CD4-positive, alpha-beta T cell (primary cell): Measurements from ENCODE around the gene IL1R1. TPM values are rescaled to one million over a fixed set of nuclear protein-coding genes. Genes with fewer than 3 reads are reported as not detected.

ENCODE experiments used
- ATAC-seq: fragments of 200-7000 bp; cut with Tn5 transposase; one replicate; pipeline ENCODE4 v1.10.0; 2022; ENCODE audit warnings: mild to moderate bottlenecking; ENCODE audit not compliant: poor library complexity
- CTCF ChIA-PET: fragments of 350-600 bp; sonication (Branson Sonifier 250); formaldehyde crosslinking; loops from one replicate; lab custom pipeline; 2021; ENCODE audit warnings: antibody characterized with exemption, inconsistent platforms; lab: Charles Lee
- POLR2A ChIA-PET: fragments of 350-600 bp; sonication (Branson Sonifier 250); formaldehyde crosslinking; loops from one replicate; lab custom pipeline; 2021; ENCODE audit warnings: antibody characterized with exemption, inconsistent platforms; lab: Charles Lee
- DNase-seq, 14 experiments: peaks; one replicate each; pipeline ENCODE4 v3.0.0-alpha.2; 2013 to 2020; ENCODE audit warnings: mixed read lengths in 2 of 14
- H3K27ac ChIP-seq, 2 donors: one replicate each; pipeline versions ENCODE4 v1.5.1 to v1.7.0; 2013; ENCODE audit warnings: low read length in 2 of 2, low read depth in 1 of 2, mild to moderate bottlenecking in 1 of 2
- H3K27me3 ChIP-seq, 2 experiments: 1 replicate in 1 of 2; 2 replicates in 1 of 2; pipeline versions ENCODE4 v1.6.1 to v1.7.0; 2013; ENCODE audit warnings: low read length in 2 of 2, control low read depth in 1 of 2, mild to moderate bottlenecking in 1 of 2, moderate library complexity in 1 of 2; ENCODE audit not compliant: insufficient read depth in 2 of 2, control insufficient read depth in 1 of 2
- H3K36me3 ChIP-seq: one replicate; pipeline ENCODE4 v1.6.1; 2013; ENCODE audit warnings: low read length, control low read depth; ENCODE audit not compliant: insufficient read depth
- H3K4me1 ChIP-seq: one replicate; pipeline ENCODE4 v1.6.1; 2013; ENCODE audit warnings: low read length, control low read depth; ENCODE audit not compliant: insufficient read depth
- H3K4me3 ChIP-seq: one replicate; pipeline ENCODE4 v1.5.1; 2013; ENCODE audit warnings: mild to moderate bottlenecking, low read length, moderate library complexity
- H3K9me3 ChIP-seq, 2 experiments: 1 replicate in 1 of 2; 2 replicates in 1 of 2; pipeline versions ENCODE4 v1.6.1 to v1.7.0; 2013; ENCODE audit warnings: low read length in 2 of 2, mild to moderate bottlenecking in 2 of 2, control low read depth in 1 of 2, moderate library complexity in 1 of 2; ENCODE audit not compliant: control insufficient read depth in 1 of 2, insufficient read depth in 1 of 2
- H3K27ac Mint-ChIP-seq: one replicate; pipeline ENCODE4 v1.8.0; 2020; ENCODE audit warnings: mixed read lengths
- H3K27me3 Mint-ChIP-seq: one replicate; pipeline ENCODE4 v1.8.0; 2021; ENCODE audit warnings: mixed read lengths
- H3K36me3 Mint-ChIP-seq: one replicate; pipeline ENCODE4 v1.8.0; 2021; ENCODE audit warnings: low read depth, mixed read lengths
- H3K4me1 Mint-ChIP-seq: one replicate; pipeline ENCODE4 v1.8.0; 2021; ENCODE audit warnings: low read depth, mixed read lengths
- H3K4me3 Mint-ChIP-seq: one replicate; pipeline ENCODE4 v1.8.0; 2020; ENCODE audit warnings: mild to moderate bottlenecking, mixed read lengths
- H3K9me3 Mint-ChIP-seq: one replicate; pipeline ENCODE4 v1.8.0; 2020; ENCODE audit warnings: mixed read lengths
- CTCF ChIP-seq: fragments of 200-600 bp; IDR thresholded peaks from one replicate; pipeline ENCODE4 v1.8.0; 2022; ENCODE audit warnings: antibody characterized with exemption, mild to moderate bottlenecking
- intact Hi-C, 2 experiments: fragments of 100-400 bp; cut with DNase I in 1 of 2; cut with micrococcal nuclease in 1 of 2; formaldehyde crosslinking; loops; one replicate each; pipeline versions ENCODE4 v1.15.1 to v1.9.0; 2023 to 2025; cut with DNase I, micrococcal nuclease
- total RNA-seq, 174 experiments: library from RNA in 2 of 174; stranded (reverse) in 2 of 174; gene quantifications; one replicate each; pipeline ENCODE4 v1.2.3 and lab custom pipeline; 2021 to 2026

IL1R1 gene
- total RNA-seq, 2 experiments from 2014 or later: 0.22 to 0.49 TPM

DNA sequence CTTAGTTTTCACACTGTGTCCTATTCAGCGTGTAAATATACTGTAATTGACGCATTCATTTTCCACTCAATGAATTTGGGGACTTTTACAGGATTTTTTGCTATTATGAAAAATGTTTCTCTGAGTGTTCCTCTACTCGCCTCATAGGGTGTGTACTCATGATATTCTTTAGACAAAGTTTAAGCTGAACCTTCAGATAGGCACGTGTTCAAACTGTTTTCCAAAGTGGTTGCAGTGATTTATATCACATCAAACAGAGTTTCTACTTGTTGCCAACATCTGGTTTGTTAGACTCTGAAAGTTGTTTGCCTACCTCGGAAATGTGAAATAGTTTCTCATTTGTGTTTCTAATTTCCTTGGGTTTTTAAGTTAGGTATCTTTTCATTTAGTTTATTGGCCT is 46.4 kb upstream of the IL1R1 start:
- DNase-seq (no peak), ATAC-seq (no peak)
- no peaks in the 10 kb centered on the region for H3K27me3 ChIP-seq
- H3K4me1 ChIP-seq: no peaks in the 10 kb centered on the region
- Mint-ChIP-seq H3K27ac (no peak overlapping the region), H3K4me1 (no peaks in the 10 kb centered on the region), H3K4me3 (no peak overlapping the region), H3K27me3 (no peaks in the 10 kb centered on the region), H3K9me3 (peaks cover 1% of the 10 kb centered on the region), H3K36me3 (no peaks in the 10 kb centered on the region)
- H3K36me3 ChIP-seq: no peaks in the 10 kb centered on the region
- POLR2A ChIA-PET: no interaction called here
- no peak overlapping the region for H3K4me3 ChIP-seq
- intact Hi-C loops: no loop called here
- CTCF ChIA-PET: no interaction called here
- H3K9me3 ChIP-seq: no peaks in the 10 kb centered on the region
- H3K27ac ChIP-seq: no peak overlapping the region
- TF ChIP-seq CTCF: no peak

- POLR2A ChIA-PET: no interaction called here
Measured at GRCh38 chr2:102098756-102099155, 43.8 kb upstream of the IL1R1 start.

DNA sequence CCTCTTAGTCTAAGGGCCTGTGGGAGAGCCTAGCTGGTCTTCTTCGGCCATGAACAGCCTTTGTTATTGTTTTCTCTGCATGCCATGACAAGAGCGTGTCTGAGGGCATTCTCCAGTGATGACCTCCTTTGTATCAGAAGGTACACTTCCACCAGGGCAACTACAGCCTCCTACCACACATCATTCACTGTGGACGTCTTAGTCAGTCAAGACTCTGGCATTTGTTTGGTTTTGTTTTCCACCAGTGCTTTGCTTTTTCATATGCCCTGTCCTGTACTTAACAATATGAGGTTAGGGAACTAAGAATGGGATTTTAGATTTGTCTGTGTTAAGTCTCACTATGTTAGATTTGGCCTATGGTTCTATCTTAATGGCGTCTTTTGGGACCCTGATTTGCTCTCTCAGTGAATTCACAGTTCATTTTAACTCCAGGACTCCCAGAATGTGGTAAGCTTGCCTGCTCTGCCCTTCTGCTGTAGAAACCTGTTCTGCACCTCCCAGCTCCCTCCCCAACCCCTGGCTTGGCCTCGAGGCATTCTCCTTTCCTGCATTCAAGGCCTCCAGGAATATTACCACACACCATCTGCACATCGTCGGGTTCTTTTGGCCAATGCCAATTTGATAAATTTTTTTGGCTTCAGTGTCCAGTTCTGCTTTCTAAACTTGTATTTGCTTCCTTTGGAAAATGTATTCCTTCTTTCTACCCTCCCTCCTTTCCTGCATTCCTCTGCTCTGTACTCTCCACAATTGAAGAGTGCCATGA is 42.8 kb upstream of the IL1R1 start:
- ATAC-seq (no peak), DNase-seq (no peak)
- H3K4me3 ChIP-seq: no peak overlapping the region
- no peak overlapping the region for H3K27ac ChIP-seq
- ChIA-PET CTCF (no interaction called here), POLR2A (no interaction called here)
- no peaks in the 10 kb centered on the region for H3K36me3 ChIP-seq
- intact Hi-C loops: no loop called here
- Mint-ChIP-seq H3K27me3 (no peaks in the 10 kb centered on the region), H3K4me1 (peaks cover 8% of the 10 kb centered on the region), H3K9me3 (peaks cover 1% of the 10 kb centered on the region), H3K27ac (no peak overlapping the region), H3K4me3 (no peak overlapping the region), H3K36me3 (no peaks in the 10 kb centered on the region)
- peaks cover 9% of the 10 kb centered on the region for H3K4me1 ChIP-seq
- H3K9me3 ChIP-seq: no peaks in the 10 kb centered on the region
- TF ChIP-seq CTCF: no peak
- H3K27me3 ChIP-seq: no peaks in the 10 kb centered on the region

More at GRCh38 chr2:102098756-102099155, 43.8 kb upstream of the IL1R1 start:
- Histone ChIP-seq H3K9me3 (no peaks in the 10 kb centered on the region), H3K4me1 (no peaks in the 10 kb centered on the region), H3K36me3 (no peaks in the 10 kb centered on the region), H3K27ac (no peak overlapping the region), H3K27me3 (no peaks in the 10 kb centered on the region), H3K4me3 (no peak overlapping the region)
- intact Hi-C loops: no loop called here
- no peak overlapping the region for H3K4me3 Mint-ChIP-seq
- no peaks in the 10 kb centered on the region for H3K4me1 Mint-ChIP-seq
- no peaks in the 10 kb centered on the region for H3K27me3 Mint-ChIP-seq
- TF ChIP-seq CTCF: no peak
- DNase-seq (no peak), ATAC-seq (no peak)
- no peak overlapping the region for H3K27ac Mint-ChIP-seq
- CTCF ChIA-PET: no interaction called here
- H3K9me3 Mint-ChIP-seq: peaks cover 1% of the 10 kb centered on the region
- H3K36me3 Mint-ChIP-seq: no peaks in the 10 kb centered on the region
